HEK293 (cell line): ENCODE measurements around the gene ERLEC1.

Experiments used
- CTCF ChIP-seq: fragments of 450-650 bp; formaldehyde crosslinking; IDR thresholded peaks from 2 replicates; pipeline ENCODE4 v1.5.1; 2016; ENCODE audit warnings: missing biosample characterization, missing genetic modification characterization
- PRDM4 ChIP-seq: fragments of 450-650 bp; formaldehyde crosslinking; IDR thresholded peaks from 2 replicates; pipeline ENCODE4 v1.5.1; 2017; ENCODE audit warnings: missing biosample characterization, missing genetic modification characterization
- TCF7L2 ChIP-seq: IDR thresholded peaks from 2 replicates; pipeline ENCODE4 v1.6.1; 2011; ENCODE audit warnings: low read depth, mild to moderate bottlenecking, inconsistent platforms, low read length, moderate library complexity, borderline replicate concordance
- ZBTB8A ChIP-seq: fragments of 450-650 bp; formaldehyde crosslinking; IDR thresholded peaks from 2 replicates; pipeline ENCODE4 v1.5.1; 2016; ENCODE audit warnings: missing biosample characterization, missing genetic modification characterization
- ZNF133 ChIP-seq: fragments of 450-650 bp; formaldehyde crosslinking; IDR thresholded peaks from 2 replicates; pipeline ENCODE4 v1.5.1; 2016; ENCODE audit warnings: missing biosample characterization, missing genetic modification characterization
- ZNF664 ChIP-seq: fragments of 450-650 bp; formaldehyde crosslinking; IDR thresholded peaks from 2 replicates; pipeline ENCODE4 v1.5.1; 2016; ENCODE audit warnings: missing biosample characterization, missing genetic modification characterization
- ZNF776 ChIP-seq: fragments of 450-650 bp; formaldehyde crosslinking; IDR thresholded peaks from 2 replicates; pipeline ENCODE4 v1.5.0; 2017; ENCODE audit warnings: missing biosample characterization, missing genetic modification characterization, borderline replicate concordance
- TF ChIP-seq, protein P1 (sequence below): sonication (generic); formaldehyde crosslinking; IDR thresholded peaks from 2 replicates; pipeline ENCODE4 v1.8.1; 2022; ENCODE audit warnings: mild to moderate bottlenecking, moderate library complexity, missing genetic modification reagents

- TF ChIP-seq CTCF (tag by site-specific recombination) (no peak), ZBTB8A (tag by site-specific recombination) (no peak), TCF7L2 (no peak), ZNF776 (tag by site-specific recombination) (no peak), PRDM4 (tag by site-specific recombination) (no peak), ZNF664 (tag by site-specific recombination) (no peak), ZNF133 (no peak)
- TF ChIP-seq, protein P1, sequence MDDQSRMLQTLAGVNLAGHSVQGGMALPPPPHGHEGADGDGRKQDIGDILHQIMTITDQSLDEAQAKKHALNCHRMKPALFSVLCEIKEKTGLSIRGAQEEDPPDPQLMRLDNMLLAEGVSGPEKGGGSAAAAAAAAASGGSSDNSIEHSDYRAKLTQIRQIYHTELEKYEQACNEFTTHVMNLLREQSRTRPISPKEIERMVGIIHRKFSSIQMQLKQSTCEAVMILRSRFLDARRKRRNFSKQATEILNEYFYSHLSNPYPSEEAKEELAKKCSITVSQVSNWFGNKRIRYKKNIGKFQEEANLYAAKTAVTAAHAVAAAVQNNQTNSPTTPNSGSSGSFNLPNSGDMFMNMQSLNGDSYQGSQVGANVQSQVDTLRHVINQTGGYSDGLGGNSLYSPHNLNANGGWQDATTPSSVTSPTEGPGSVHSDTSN (CRISPR knock-in tag), result no peak
Measured at GRCh38 chr2:53856272-53856671, 69.4 kb downstream of the ERLEC1 start.
